Smooth muscle cell (in vitro differentiated cells): ENCODE results near the gene PLEKHG2. TPM values are rescaled to one million over a fixed set of nuclear protein-coding genes. Genes with fewer than 3 reads are reported as not detected.

Source experiments
- DNase-seq: peaks from one replicate; lab custom pipeline; 2025; ENCODE audit not compliant: unreplicated experiment; lab: John Stamatoyannopoulos, UW
- H2AFZ ChIP-seq: fragments of 200-600 bp; sonication (generic); 2 replicates; pipeline ENCODE4 v1.6.0; 2016; ENCODE audit warnings: antibody characterized with exemption, low read depth, mild to moderate bottlenecking
- H3F3A ChIP-seq: fragments of 200-600 bp; sonication (generic); 2 replicates; pipeline ENCODE4 v1.6.0; 2017; ENCODE audit warnings: antibody characterized with exemption, low read depth
- H3K27ac ChIP-seq: fragments of 200-600 bp; sonication (generic); 2 replicates; pipeline ENCODE4 v1.5.1; 2016; ENCODE audit warnings: low read depth, mild to moderate bottlenecking
- H3K27me3 ChIP-seq: fragments of 200-600 bp; sonication (generic); 2 replicates; pipeline ENCODE4 v1.6.1; 2016; ENCODE audit warnings: low read depth, mild to moderate bottlenecking
- H3K36me3 ChIP-seq: fragments of 200-600 bp; sonication (generic); 2 replicates; pipeline ENCODE4 v1.5.1; 2016; ENCODE audit warnings: low read depth
- H3K4me1 ChIP-seq: fragments of 200-600 bp; sonication (generic); 2 replicates; pipeline ENCODE4 v1.5.1; 2016; ENCODE audit warnings: low read depth
- H3K4me2 ChIP-seq: fragments of 200-600 bp; sonication (generic); 2 replicates; pipeline ENCODE4 v1.6.0; 2016; ENCODE audit warnings: mild to moderate bottlenecking
- H3K4me3 ChIP-seq: fragments of 200-600 bp; sonication (generic); 2 replicates; pipeline ENCODE4 v1.5.1; 2016; ENCODE audit warnings: mild to moderate bottlenecking
- H3K79me2 ChIP-seq: fragments of 200-600 bp; sonication (generic); 2 replicates; pipeline ENCODE4 v1.6.0; 2016; ENCODE audit warnings: low read depth, mild to moderate bottlenecking
- H3K9ac ChIP-seq: fragments of 200-600 bp; sonication (generic); 2 replicates; pipeline ENCODE4 v1.6.0; 2016; ENCODE audit warnings: low read depth
- H3K9me3 ChIP-seq: fragments of 200-600 bp; sonication (generic); replicated peaks from 2 replicates; pipeline ENCODE4 v1.5.1; 2016; ENCODE audit warnings: low read depth
- H4K20me1 ChIP-seq: fragments of 200-600 bp; sonication (generic); 2 replicates; pipeline ENCODE4 v1.6.0; 2016; ENCODE audit warnings: low read depth
- CTCF ChIP-seq: fragments of 200-600 bp; sonication (generic); IDR thresholded peaks from 2 replicates; pipeline ENCODE4 v1.5.1; 2017; ENCODE audit warnings: borderline replicate concordance, mild to moderate bottlenecking, antibody characterized with exemption; ENCODE audit not compliant: insufficient read depth, poor library complexity, severe bottlenecking
- WGBS: methylation state at CpG from one replicate; pipeline ENCODE4 v1.1.7; 2016; ENCODE audit warnings: low lambda C conversion rate; 5-methylcytosine and 5-hydroxymethylcytosine counted together
- polyA plus RNA-seq: library from polyadenylated mRNA; unstranded; fragments of >200 nt; fragmentation: Nextera tagmentation; extraction: Ambion mirVana; gene quantifications from 2 replicates; pipeline ENCODE4 v1.2.1, GENCODE V29; 2016
- total RNA-seq: library from RNA; depleted of rRNA; stranded (reverse); fragments of >200 nt; gene quantifications from 2 replicates; pipeline ENCODE4 v1.2.3, GENCODE V29; 2014

PLEKHG2 gene
- total and polyA plus RNA-seq, 2 experiments from 2014 or later: 33.0 to 42.2 TPM

GRCh38 chr19:39382991-39383828 is 29.3 kb upstream of the PLEKHG2 start:
- no peak overlapping the region for H3K9ac ChIP-seq
- no peak overlapping the region for H2AFZ ChIP-seq
- no peak for DNase-seq
- TF ChIP-seq CTCF: no peak
- H3K9me3 ChIP-seq: no peaks in the 10 kb centered on the region
- no peak overlapping the region for H3K27ac ChIP-seq
- H3K4me2 ChIP-seq: no peak overlapping the region
- WGBS: 95% methylated on average over 18 of the region's 18 CpGs
- H3K4me3 ChIP-seq: no peak overlapping the region
- no peaks in the 10 kb centered on the region for H3K36me3 ChIP-seq
- no peaks in the 10 kb centered on the region for H3K4me1 ChIP-seq
- no peaks in the 10 kb centered on the region for H4K20me1 ChIP-seq
- H3K79me2 ChIP-seq: no peaks in the 10 kb centered on the region
- H3K27me3 ChIP-seq: no peaks in the 10 kb centered on the region
- peaks cover 13% of the 10 kb centered on the region for H3F3A ChIP-seq

- WGBS: 85% methylated on average over 9 of the region's 9 CpGs
- no peaks in the 10 kb centered on the region for H4K20me1 ChIP-seq
- DNase-seq: no peak
- H3K36me3 ChIP-seq: peaks cover 3% of the 10 kb centered on the region
- no peak for TF ChIP-seq CTCF
- H3K4me3 ChIP-seq: no peak overlapping the region
- H3K4me1 ChIP-seq: peaks cover 3% of the 10 kb centered on the region
- peaks cover 2% of the 10 kb centered on the region for H3K79me2 ChIP-seq
- no peak overlapping the region for H3K27ac ChIP-seq
- H3K9ac ChIP-seq: no peak overlapping the region
- no peaks in the 10 kb centered on the region for H3K9me3 ChIP-seq
- H2AFZ ChIP-seq: no peak overlapping the region
- H3F3A ChIP-seq: peaks cover 13% of the 10 kb centered on the region
- no peak overlapping the region for H3K4me2 ChIP-seq
- H3K27me3 ChIP-seq: no peaks in the 10 kb centered on the region
Observed at GRCh38 chr19:39384839-39385568, 27.5 kb upstream of the PLEKHG2 start.

GRCh38 chr19:39385629-39386411 is 26.6 kb upstream of the PLEKHG2 start:
- no peak overlapping the region for H3K4me2 ChIP-seq
- no peak overlapping the region for H2AFZ ChIP-seq
- H3K27ac ChIP-seq: no peak overlapping the region
- peaks cover 13% of the 10 kb centered on the region for H3F3A ChIP-seq
- no peak overlapping the region for H3K4me3 ChIP-seq
- no peaks in the 10 kb centered on the region for H3K9me3 ChIP-seq
- no peak for TF ChIP-seq CTCF
- no peak overlapping the region for H3K9ac ChIP-seq
- no peaks in the 10 kb centered on the region for H4K20me1 ChIP-seq
- H3K79me2 ChIP-seq: peaks cover 7% of the 10 kb centered on the region
- no peaks in the 10 kb centered on the region for H3K27me3 ChIP-seq
- peaks cover 3% of the 10 kb centered on the region for H3K36me3 ChIP-seq
- peaks cover 6% of the 10 kb centered on the region for H3K4me1 ChIP-seq
- WGBS: 95% methylated on average over 20 of the region's 20 CpGs
- no peak for DNase-seq
